Fibroblast of gingiva (primary cell): ENCODE data around the gene MBTPS1.

Source experiments
- DNase-seq: peaks from one replicate; pipeline ENCODE4 v3.0.0-alpha.2; 2011; ENCODE audit warnings: low read depth

MBTPS1 gene

DNA sequence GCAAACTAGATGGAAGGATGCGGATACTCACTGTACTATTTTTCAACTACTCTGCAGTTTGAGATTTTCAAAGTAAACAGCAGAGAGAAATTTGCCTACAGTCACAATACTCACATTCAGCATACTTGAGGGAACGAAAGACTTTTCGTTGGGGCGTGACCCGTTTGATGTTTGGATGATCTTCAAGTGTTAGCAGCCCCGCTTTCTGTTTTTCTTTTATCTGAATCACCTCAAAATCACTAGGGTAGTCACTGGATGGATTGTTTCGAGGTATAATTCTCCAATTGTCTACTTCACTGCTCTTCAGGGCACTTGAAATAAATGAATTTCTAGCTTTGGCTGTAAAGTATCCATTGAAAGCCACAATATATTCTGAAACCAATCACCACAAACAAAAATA, 17.8 kb downstream of the MBTPS1 start:
- no peak for DNase-seq

- no peak for DNase-seq
Measured at GRCh38 chr16:84096447-84097005, 20.2 kb downstream of the MBTPS1 start.

DNA sequence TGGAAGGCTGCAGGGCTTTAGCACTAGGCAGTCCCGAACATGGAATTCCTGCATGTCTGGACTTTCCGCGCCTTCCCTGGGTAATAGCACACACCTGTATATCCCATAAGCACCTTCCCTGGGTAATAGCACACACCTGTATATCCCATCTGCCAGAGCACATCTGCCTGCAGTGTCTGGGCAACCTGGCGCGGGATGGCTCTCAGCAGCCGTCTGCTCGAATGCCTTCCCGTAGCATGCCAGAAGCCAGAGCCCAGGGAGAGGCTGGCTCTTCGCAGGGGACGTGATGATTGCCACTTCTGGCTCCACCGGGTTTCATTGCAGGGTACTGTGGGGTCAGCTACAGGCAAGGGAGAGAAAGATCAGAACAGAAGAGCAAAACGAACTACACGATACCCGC, 21.3 kb downstream of the MBTPS1 start:
- no peak for DNase-seq

GRCh38 chr16:84093879-84094270, 22.9 kb downstream of the MBTPS1 start:
- DNase-seq: no peak

DNA sequence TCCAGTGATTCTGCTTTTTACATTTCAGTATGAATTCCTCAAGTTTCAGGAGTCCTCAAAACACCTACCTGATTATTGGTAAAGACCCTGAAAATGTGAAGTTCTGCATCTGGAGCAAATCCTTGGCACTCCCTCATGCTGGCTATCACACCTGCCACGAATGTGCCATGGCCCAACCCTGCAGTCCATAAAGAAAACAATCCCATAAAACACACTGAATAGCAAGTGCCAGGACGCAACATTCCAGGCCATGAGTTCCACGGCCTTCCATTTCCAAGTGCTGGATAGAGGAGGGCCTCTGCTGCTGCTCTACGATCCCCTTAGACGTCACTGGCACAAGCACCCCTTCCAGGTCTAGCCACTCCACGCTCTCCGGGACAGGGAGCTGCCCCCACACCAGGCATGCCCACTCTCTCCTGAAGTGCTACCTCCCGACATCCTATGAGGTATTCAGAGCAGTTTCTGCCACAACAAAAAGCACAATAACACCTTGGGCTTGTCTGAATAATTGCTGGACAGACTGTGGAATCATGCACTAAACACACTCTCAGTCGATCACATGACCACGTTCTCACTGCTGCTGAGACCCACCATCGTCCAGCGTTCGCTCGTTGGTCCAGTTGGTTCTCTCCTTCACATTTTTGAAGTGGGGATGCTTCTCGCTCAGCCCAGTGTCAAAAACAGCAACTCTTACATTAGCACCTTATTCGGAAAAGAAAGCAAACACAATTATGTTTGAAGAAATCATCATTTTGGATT, 23.4 kb downstream of the MBTPS1 start:
- DNase-seq: no peak

DNA sequence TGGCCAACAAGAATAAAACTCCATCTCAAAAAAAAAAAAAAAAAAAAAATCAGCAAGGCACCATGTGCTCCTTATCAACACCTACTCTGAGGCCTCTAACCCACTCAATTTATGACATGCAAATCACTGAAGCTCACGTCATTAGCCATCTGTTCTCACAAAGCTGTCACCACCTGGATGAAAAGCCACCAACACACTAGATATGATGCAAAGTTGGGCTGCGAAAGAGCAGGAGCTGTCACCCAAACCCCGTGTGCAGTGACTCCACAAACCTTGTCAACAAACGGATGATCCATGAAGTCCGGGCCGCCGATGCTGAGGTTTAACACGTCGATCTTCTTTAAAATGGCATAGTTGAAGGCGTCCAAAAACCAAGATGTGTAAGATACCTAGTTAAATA, 25.3 kb downstream of the MBTPS1 start:
- no peak for DNase-seq

DNA sequence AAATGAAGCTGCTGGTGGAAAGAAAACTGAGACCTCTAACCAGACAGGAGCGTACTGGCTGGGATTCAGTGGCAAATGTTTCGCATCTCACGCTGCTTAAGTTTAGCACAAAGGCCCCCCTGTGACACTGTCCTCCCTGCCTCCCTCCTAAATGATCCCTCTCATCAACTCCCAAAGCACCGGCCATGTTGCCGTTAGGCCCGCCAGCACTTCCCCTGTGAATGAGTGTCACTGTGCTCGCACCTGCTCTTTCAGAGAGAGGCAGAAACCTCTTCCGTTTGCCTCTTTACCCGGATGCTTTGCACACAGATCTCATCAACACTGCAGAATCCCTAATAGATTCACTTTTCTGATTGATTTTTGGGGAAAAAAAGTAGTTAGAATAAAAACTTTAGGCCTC, 26.5 kb downstream of the MBTPS1 start:
- DNase-seq: no peak

DNA sequence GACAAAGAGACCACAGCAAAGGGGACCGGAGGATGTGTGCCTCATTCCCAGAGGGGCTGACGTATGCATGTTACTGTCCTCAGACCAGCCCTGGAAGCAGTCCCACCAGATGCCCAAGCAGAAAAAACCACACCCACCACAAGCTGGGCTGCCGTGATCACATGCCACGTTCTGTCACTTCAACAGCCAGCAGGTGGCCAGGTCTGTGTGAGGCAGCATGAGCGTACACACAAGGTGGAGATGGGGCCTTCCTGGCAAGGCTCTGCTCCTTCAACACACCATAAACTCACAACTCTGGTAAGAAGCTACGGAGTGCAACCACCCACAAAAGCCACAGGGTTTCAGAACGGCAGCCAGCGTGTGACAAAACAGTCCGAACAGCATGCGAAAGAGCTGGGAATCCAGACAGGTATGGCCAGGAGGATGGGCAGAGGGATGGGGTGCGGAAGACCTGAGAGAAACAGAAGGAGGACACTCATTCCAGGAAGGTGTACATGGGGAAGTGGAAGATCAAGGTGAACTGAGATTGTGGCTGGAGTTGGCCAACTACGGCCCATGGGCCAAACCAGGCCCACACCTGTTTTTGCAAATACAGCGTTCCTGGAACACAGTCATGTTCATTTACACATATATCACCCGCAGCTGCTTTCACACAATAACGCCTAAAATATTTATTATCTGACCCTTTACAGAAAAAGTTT, 27.9 kb downstream of the MBTPS1 start:
- DNase-seq: no peak

DNA sequence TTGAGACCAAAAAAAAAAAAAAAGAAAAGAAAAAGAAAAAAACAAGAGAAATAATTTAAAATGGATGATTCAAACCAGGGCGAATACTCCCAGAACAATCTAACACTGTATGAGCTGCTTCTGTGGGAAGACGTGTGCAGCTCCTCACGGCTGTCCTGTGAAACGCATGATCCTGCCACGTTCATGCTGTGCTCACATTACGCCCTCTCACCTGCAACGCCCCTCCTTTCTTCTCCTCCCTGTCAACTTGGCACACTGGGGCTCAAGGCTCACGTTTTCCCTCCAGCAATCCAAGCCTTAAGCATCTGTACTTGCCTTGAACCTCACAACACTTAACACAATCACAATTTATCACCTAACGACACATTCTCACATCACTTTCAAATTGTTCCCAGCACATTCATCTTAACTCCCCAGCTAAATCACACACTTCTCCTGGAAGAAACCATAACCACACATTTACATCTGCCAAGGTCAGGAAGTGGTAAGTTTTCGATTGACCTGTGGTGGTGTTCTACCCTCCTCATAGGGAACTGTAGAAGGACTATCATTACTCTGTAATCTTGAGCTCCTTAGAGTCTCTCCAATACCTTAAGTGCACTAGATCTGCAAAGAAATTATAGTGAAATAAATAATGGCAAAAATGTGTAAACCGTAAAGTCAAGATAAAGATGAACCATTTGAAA, 29.1 kb downstream of the MBTPS1 start:
- no peak for DNase-seq

GRCh38 chr16:84087001-84087400, 29.7 kb downstream of the MBTPS1 start:
- no peak for DNase-seq

GRCh38 chr16:84086341-84086740, 30.4 kb downstream of the MBTPS1 start:
- DNase-seq: no peak

DNA sequence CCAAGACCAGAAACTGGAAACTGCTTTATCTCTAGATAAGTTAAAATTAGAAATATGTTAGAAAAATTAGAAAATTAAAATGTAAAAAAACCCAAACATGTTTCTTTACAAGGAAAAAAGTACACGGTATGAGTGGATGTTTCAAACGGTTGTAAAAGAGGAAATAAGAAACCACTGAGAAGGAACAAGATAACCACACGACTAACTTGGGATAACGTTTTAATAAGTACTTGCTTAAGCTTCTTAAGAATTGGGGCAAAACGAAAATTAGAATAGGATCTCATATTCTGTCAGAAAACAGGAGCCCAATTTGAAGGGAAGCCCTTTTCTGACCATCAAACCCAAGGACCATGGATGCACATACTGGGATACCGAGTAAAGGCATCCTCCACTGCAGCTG, 31.0 kb downstream of the MBTPS1 start:
- DNase-seq: no peak

DNA sequence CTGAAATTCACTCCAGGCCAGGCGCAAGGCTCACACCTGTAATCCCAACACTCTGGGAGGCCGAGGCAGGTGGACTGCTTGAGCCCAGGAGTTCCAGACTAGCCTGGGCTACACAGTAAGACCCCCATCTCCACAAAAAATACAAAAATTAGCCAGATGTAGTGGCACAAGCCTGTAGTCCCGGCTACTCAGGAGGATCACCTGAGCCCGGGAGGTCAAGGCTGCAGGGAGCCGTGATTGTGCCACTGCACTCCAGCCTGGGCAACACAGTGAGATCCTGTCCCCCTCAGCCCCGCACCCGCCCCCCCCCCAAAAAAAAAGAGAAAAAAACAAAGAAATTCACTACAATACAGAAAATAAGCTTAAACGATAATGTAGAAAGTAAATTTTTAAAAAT, 31.5 kb downstream of the MBTPS1 start:
- DNase-seq: no peak

DNA sequence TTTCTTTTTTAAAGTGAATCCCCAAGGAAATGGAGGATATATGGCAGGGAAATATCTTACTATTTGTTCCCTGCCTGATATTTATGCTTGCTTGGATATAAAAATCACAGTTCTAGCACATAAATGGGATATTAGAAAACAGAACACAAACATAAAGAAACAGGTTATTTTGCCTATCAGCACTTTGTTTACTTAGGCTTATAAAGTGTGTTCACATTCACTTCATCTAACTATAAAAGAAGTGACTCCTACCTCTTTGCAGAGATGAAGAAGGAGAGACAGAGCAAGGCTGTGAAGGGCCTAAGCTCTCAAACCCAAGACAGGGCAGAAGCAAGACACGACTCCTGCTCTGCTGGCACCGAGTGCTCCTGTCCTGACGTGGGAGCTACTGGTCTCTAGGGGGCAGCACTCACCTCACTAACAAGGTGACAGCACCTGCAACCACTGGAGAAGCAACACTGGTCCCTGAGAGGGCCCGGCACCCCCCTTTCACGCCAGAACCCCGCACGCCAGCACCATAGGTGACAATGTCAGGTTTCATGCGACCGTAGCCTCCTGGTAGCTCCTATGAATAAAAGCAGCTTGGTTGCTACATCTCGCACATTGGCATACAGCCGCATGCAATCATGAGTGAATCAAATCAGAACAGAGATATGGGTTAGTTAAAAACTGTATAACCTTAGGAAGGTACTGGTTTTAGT, 32.0 kb downstream of the MBTPS1 start:
- peak; percentile 46 for DNase-seq

- no peak for DNase-seq
Measured at GRCh38 chr16:84082835-84083569, 33.7 kb downstream of the MBTPS1 start.

DNA sequence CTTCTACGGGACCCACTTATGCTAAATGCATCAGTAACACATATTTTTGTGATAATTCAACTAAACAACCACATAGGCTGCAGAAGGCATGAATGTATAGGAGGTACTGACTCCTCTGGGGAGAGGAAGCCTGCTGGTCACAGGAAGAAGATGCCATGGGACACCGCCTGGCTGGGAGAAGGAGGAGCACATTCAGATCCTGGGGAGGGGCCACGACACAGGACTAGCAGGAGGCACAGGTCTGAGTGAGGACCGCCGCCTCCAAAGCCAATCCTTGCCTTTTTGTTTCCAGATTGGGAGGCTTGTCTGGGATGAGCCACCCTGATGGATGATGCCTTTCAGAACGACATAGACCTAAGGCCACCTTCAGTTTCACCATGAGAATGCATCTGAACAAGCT, 34.6 kb downstream of the MBTPS1 start:
- DNase-seq: no peak

GRCh38 chr16:84081446-84081989, 35.2 kb downstream of the MBTPS1 start:
- DNase-seq: no peak

- DNase-seq: no peak
Measured at GRCh38 chr16:84080813-84081212, 35.9 kb downstream of the MBTPS1 start.

- DNase-seq: no peak
Measured at GRCh38 chr16:84080378-84080777, 36.4 kb downstream of the MBTPS1 start.

GRCh38 chr16:84079664-84080063, 37.1 kb downstream of the MBTPS1 start:
- DNase-seq: no peak

DNA sequence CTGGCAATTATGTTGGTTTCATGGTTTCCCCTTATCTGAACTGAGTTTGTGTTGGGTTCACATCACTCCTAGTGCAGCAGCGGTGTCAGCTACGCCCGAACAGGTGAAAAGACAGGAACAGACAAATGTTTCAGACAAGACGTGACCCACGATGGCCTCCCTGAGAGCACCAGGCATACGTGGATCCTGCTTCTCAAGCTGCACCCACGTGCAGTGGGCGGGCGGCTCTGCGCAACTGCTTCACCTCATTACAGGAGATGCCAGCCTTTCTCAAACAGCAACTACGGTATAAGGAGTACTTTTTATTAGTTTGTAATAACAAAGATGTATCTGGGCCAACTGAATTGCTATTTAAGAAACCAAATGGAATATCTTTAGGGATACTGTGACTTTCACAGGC, 41.4 kb downstream of the MBTPS1 start:
- no peak for DNase-seq
